CD4-positive, alpha-beta T cell (primary cell): ENCODE measurements around the gene SYT13. TPM values are rescaled to one million over a fixed set of nuclear protein-coding genes. Genes with fewer than 3 reads are reported as not detected.

Source experiments
- ATAC-seq: fragments of 200-7000 bp; cut with Tn5 transposase; one replicate; pipeline ENCODE4 v1.10.0; 2022; ENCODE audit warnings: mild to moderate bottlenecking; ENCODE audit not compliant: poor library complexity
- CTCF ChIA-PET: fragments of 350-600 bp; sonication (Branson Sonifier 250); formaldehyde crosslinking; loops from one replicate; lab custom pipeline; 2021; ENCODE audit warnings: antibody characterized with exemption, inconsistent platforms; lab: Charles Lee
- POLR2A ChIA-PET: fragments of 350-600 bp; sonication (Branson Sonifier 250); formaldehyde crosslinking; loops from one replicate; lab custom pipeline; 2021; ENCODE audit warnings: antibody characterized with exemption, inconsistent platforms; lab: Charles Lee
- DNase-seq, 14 experiments: peaks; one replicate each; pipeline ENCODE4 v3.0.0-alpha.2; 2013 to 2020; ENCODE audit warnings: mixed read lengths in 2 of 14
- H3K27ac ChIP-seq, 2 donors: one replicate each; pipeline versions ENCODE4 v1.5.1 to v1.7.0; 2013; ENCODE audit warnings: low read length in 2 of 2, low read depth in 1 of 2, mild to moderate bottlenecking in 1 of 2
- H3K27me3 ChIP-seq, 2 experiments: 1 replicate in 1 of 2; 2 replicates in 1 of 2; pipeline versions ENCODE4 v1.6.1 to v1.7.0; 2013; ENCODE audit warnings: low read length in 2 of 2, control low read depth in 1 of 2, mild to moderate bottlenecking in 1 of 2, moderate library complexity in 1 of 2; ENCODE audit not compliant: insufficient read depth in 2 of 2, control insufficient read depth in 1 of 2
- H3K36me3 ChIP-seq: one replicate; pipeline ENCODE4 v1.6.1; 2013; ENCODE audit warnings: low read length, control low read depth; ENCODE audit not compliant: insufficient read depth
- H3K4me1 ChIP-seq: one replicate; pipeline ENCODE4 v1.6.1; 2013; ENCODE audit warnings: low read length, control low read depth; ENCODE audit not compliant: insufficient read depth
- H3K4me3 ChIP-seq: one replicate; pipeline ENCODE4 v1.5.1; 2013; ENCODE audit warnings: mild to moderate bottlenecking, low read length, moderate library complexity
- H3K9me3 ChIP-seq, 2 experiments: 1 replicate in 1 of 2; 2 replicates in 1 of 2; pipeline versions ENCODE4 v1.6.1 to v1.7.0; 2013; ENCODE audit warnings: low read length in 2 of 2, mild to moderate bottlenecking in 2 of 2, control low read depth in 1 of 2, moderate library complexity in 1 of 2; ENCODE audit not compliant: control insufficient read depth in 1 of 2, insufficient read depth in 1 of 2
- H3K27ac Mint-ChIP-seq: one replicate; pipeline ENCODE4 v1.8.0; 2020; ENCODE audit warnings: mixed read lengths
- H3K27me3 Mint-ChIP-seq: one replicate; pipeline ENCODE4 v1.8.0; 2021; ENCODE audit warnings: mixed read lengths
- H3K36me3 Mint-ChIP-seq: one replicate; pipeline ENCODE4 v1.8.0; 2021; ENCODE audit warnings: low read depth, mixed read lengths
- H3K4me1 Mint-ChIP-seq: one replicate; pipeline ENCODE4 v1.8.0; 2021; ENCODE audit warnings: low read depth, mixed read lengths
- H3K4me3 Mint-ChIP-seq: one replicate; pipeline ENCODE4 v1.8.0; 2020; ENCODE audit warnings: mild to moderate bottlenecking, mixed read lengths
- H3K9me3 Mint-ChIP-seq: one replicate; pipeline ENCODE4 v1.8.0; 2020; ENCODE audit warnings: mixed read lengths
- intact Hi-C, 2 experiments: fragments of 100-400 bp; cut with DNase I in 1 of 2; cut with micrococcal nuclease in 1 of 2; formaldehyde crosslinking; loops; one replicate each; pipeline versions ENCODE4 v1.15.1 to v1.9.0; 2023 to 2025; cut with DNase I, micrococcal nuclease
- total RNA-seq, 174 experiments: library from RNA in 2 of 174; stranded (reverse) in 2 of 174; gene quantifications; one replicate each; pipeline ENCODE4 v1.2.3 and lab custom pipeline; 2021 to 2026
- TF ChIP-seq, protein P1 (sequence below): fragments of 200-600 bp; IDR thresholded peaks from one replicate; pipeline ENCODE4 v1.8.0; 2022; ENCODE audit warnings: antibody characterized with exemption, mild to moderate bottlenecking

SYT13 gene
- total RNA-seq, 2 experiments from 2014 or later, result not detected

DNA sequence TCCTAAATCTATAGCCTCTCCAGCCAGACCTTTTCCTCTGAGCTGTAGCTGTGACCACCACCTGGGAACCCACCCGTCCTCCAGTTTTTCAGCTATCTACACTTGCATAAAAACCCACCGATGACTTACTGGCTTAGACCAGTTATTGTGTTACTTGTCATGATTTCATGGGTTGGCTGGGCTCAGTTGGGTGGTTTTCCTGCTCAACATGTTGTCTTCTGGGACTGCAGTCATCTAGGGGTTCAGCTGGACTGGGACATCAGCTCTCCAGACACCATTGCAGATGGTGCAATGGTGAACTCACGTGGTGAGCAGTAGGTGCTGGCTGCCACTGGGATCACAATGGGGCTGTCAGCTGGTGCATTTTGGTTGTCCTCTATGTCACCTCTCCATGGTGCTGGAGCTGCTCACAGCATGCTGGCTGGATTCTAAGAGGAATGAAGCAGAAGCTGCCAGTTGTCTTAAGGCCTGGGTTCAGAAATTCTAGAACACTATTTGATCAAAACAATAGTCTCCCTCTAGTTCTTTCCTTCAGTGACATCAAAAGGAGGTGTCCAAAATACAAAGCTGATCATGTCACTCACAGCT lies 1.3 kb upstream of the SYT13 start:
- peaks cover 54 to 76% of the 10 kb centered on the region in 2 experiments for H3K27me3 ChIP-seq
- no peak overlapping the region for H3K4me3 ChIP-seq
- ChIA-PET CTCF (no interaction called here), POLR2A (no interaction called here)
- Mint-ChIP-seq H3K36me3 (no peaks in the 10 kb centered on the region), H3K4me1 (no peaks in the 10 kb centered on the region), H3K27ac (no peak overlapping the region), H3K27me3 (peaks cover 86% of the 10 kb centered on the region), H3K9me3 (no peaks in the 10 kb centered on the region), H3K4me3 (no peak overlapping the region)
- no peak overlapping the region for H3K27ac ChIP-seq
- DNase-seq (no peak), ATAC-seq (no peak)
- no peaks in the 10 kb centered on the region for H3K36me3 ChIP-seq
- intact Hi-C loops, result no loop called here
- H3K9me3 ChIP-seq, result peaks cover 0 to 3% of the 10 kb centered on the region in 2 experiments
- peaks cover 3% of the 10 kb centered on the region for H3K4me1 ChIP-seq
- TF ChIP-seq, protein P1, sequence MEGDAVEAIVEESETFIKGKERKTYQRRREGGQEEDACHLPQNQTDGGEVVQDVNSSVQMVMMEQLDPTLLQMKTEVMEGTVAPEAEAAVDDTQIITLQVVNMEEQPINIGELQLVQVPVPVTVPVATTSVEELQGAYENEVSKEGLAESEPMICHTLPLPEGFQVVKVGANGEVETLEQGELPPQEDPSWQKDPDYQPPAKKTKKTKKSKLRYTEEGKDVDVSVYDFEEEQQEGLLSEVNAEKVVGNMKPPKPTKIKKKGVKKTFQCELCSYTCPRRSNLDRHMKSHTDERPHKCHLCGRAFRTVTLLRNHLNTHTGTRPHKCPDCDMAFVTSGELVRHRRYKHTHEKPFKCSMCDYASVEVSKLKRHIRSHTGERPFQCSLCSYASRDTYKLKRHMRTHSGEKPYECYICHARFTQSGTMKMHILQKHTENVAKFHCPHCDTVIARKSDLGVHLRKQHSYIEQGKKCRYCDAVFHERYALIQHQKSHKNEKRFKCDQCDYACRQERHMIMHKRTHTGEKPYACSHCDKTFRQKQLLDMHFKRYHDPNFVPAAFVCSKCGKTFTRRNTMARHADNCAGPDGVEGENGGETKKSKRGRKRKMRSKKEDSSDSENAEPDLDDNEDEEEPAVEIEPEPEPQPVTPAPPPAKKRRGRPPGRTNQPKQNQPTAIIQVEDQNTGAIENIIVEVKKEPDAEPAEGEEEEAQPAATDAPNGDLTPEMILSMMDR, result no peak

DNA sequence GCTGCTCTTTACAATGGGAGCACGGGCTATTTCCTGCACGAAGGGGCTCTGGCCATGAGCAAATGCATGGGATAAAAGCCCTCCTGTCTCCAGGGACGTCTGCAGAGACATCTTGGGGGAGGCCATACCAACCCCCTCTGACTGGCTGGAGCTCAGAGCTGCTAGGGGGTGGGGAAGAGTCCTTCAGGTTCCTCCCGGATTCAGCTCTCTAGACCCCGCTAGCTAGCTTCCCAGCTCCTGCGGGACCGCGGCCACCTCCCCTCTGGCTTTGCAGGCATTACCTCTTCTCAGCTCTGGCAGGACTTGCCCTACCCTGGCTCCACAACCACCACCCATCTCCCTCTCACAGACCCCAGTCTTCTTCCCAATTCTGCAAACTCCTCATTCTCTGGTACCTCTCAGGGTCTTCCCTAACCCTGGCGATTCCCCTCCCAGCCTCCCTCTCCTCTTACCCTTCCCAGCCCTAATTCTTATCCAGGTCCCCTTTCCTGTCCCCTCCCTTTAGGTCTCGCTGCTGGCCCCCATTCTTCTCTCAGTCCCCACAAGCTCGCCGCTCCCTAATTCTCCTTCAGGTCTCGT lies 802 bp downstream of the SYT13 start:
- intact Hi-C loops, result no loop called here
- ATAC-seq (no peak), DNase-seq (no peak)
- no peak overlapping the region for H3K27ac ChIP-seq
- Mint-ChIP-seq H3K36me3 (no peaks in the 10 kb centered on the region), H3K27ac (no peak overlapping the region), H3K27me3 (peaks cover 71% of the 10 kb centered on the region), H3K9me3 (no peaks in the 10 kb centered on the region), H3K4me3 (no peak overlapping the region), H3K4me1 (peaks cover 4% of the 10 kb centered on the region)
- POLR2A ChIA-PET, result no interaction called here
- TF ChIP-seq, protein P1, result no peak
- no peaks in the 10 kb centered on the region for H3K36me3 ChIP-seq
- no peak overlapping the region for H3K4me3 ChIP-seq
- peaks cover 0 to 3% of the 10 kb centered on the region in 2 experiments for H3K9me3 ChIP-seq
- H3K4me1 ChIP-seq, result peaks cover 3% of the 10 kb centered on the region
- peaks cover 52 to 66% of the 10 kb centered on the region in 2 experiments for H3K27me3 ChIP-seq
- CTCF ChIA-PET, result no interaction called here

DNA sequence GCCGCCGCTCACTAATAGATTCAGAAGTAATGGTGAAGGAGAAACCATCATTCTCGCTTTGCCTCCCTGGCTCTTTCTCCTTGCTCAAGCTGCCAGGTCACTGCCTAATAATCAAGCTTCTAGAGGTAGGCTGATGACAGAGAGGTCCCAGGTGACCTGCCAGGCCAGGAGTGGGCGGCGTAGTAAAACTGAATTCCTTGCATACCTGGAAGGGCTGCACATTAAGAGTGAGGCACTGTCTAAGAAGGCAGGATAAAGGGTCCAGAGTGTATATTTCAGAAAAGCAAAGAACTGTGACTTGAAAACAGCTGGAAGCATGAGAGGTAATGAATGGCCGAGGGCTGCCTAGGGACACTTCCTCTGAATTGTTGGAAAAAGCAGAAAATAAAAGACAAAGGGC lies 4.1 kb downstream of the SYT13 start:
- H3K4me3 ChIP-seq, result no peak overlapping the region
- H3K27me3 ChIP-seq, result peaks cover 37 to 45% of the 10 kb centered on the region in 2 experiments
- TF ChIP-seq, protein P1, result no peak
- DNase-seq (no peak), ATAC-seq (no peak)
- H3K27ac Mint-ChIP-seq, result no peak overlapping the region
- H3K4me1 ChIP-seq, result peaks cover 3% of the 10 kb centered on the region
- H3K36me3 Mint-ChIP-seq, result no peaks in the 10 kb centered on the region
- H3K4me3 Mint-ChIP-seq, result no peak overlapping the region
- H3K36me3 ChIP-seq, result no peaks in the 10 kb centered on the region
- peaks cover 5% of the 10 kb centered on the region for H3K4me1 Mint-ChIP-seq
- ChIA-PET CTCF (no interaction called here), POLR2A (no interaction called here)
- H3K27ac ChIP-seq, result no peak overlapping the region
- peaks cover 56% of the 10 kb centered on the region for H3K27me3 Mint-ChIP-seq
- peaks cover 3% of the 10 kb centered on the region for H3K9me3 Mint-ChIP-seq
- H3K9me3 ChIP-seq, result peaks cover 0 to 7% of the 10 kb centered on the region in 2 experiments
- intact Hi-C loops, result no loop called here
